ENCODE measurements around the gene ANKRD11.
"Not testable (repeated sequence)": the region's sequence is repeated elsewhere in the genome, so short reads cannot be mapped to it uniquely, and the experiment has no call there.

Gene ANKRD11

DNA sequence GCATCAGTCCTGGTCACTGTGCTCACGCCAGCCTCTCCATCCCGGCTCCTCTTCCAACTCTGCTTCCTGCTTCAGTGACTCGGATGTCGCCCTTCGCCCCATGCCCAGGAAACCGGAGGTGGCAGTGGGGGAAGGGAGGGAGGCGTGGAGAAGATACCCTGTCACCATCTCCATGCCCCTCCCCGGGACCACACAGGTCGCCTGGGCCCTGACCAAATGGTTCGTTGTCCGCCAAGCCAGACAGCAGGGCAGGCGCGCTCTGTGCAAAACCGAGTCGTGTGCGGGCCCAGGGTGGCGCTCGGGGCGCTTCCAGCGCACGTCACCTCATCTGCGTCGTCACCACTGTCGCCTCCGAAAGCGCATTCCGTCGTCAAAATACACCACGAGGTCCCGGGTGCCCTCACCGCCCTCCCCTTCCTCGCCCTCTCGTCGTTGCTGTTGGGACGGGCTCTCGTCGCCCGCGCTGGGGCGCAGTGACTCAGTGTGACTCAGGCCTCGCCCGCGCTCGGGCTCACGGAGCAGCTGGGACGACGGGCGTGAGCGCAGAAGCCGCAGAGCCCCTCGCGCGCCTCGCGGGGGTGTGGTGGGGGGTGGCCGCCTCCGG is 233.6 kb downstream of the ANKRD11 start:
- no peak for FAIRE-seq

DNA sequence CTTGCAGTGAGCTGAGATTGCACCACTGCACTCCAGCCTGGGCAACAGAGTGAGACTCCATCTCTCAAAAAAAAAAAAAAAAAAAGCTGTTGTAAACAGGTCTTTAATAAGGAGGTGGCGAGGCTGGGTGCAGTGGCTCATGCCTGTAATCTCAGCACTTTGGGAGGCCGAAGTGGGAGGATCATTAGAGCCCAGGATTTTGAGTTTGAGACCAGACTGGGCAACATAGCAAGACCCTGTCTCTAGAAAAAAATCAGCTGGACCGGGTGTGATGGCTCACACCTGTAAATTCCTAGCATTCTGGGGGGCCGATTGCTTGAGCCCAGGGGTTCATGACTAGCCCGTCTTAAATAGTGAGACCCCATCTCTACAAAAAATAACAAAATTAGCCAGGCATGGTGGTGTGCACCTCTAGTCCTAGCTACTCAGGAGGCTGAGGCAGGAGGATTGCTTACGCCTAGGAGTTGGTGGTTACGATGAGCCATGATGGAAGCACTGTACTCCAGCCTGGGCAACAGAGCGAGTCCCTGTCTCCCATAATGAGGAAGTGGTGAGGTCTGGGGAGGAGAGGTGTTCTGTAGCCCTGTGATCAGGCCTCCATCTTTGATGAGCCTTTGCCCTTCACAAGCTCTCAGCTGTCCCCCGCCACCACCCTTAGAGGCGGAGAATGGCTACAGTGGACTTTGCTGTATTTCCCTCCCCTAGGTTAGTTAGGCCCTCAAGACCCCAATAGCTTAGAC is 236.6 kb downstream of the ANKRD11 start:
- no peak for FAIRE-seq

DNA sequence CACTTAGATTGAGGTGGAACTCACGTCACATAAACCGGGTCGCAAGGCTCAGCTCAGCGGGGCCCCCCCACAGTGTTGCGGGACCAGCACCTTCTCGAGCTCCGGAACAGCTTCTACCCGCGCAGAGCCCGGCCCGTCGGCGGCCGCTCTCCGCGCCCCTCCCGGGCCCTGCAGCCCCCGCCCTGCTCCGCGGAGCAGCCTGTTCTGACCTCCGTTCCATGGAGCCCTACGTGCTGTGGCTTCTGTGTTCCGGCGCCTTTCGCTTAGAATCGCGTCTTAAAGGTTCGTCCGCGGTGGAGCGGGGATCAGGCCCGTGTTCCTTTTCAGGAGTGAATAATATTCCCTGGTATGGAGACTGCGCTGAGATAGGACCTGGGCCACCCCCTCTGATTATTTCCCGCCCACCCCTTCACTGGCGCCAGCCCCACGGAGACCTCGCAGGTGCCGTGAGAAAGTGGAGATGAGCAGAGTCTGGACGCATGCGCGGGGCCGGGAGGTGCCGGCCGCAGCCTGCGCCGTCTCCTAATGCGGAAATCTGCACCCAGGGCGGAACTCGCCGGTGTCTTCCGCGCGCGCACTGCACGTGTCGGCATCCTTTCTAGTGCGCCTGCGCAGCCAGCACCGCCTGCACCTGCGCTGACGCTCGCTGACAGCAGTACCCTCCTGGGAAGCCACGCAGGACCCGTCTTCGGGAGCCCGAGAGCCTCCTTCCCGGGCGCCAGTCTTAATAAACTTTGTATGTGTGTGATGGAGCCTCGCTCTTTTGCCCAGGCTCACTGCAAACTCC is 242.0 kb downstream of the ANKRD11 start:
- no peak for FAIRE-seq

DNA sequence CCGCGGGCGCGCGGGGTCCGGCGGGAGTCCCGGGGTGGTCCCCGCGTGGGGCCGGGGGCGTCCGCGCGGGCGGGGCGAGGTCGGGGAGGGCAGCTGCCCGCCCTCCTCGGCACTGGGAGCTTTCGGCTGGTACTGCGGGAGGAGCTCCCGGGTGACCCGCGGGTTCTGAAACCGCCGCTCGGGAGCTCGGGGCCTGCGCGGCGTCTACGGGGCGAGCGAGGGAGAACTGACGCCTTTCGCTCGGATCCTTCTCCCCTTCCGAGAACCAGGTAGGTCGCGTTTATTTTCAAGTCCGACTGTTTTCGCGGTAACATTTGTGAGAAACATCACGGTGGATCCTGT is 242.7 kb downstream of the ANKRD11 start:
- FAIRE-seq = not testable (repeated sequence)

DNA sequence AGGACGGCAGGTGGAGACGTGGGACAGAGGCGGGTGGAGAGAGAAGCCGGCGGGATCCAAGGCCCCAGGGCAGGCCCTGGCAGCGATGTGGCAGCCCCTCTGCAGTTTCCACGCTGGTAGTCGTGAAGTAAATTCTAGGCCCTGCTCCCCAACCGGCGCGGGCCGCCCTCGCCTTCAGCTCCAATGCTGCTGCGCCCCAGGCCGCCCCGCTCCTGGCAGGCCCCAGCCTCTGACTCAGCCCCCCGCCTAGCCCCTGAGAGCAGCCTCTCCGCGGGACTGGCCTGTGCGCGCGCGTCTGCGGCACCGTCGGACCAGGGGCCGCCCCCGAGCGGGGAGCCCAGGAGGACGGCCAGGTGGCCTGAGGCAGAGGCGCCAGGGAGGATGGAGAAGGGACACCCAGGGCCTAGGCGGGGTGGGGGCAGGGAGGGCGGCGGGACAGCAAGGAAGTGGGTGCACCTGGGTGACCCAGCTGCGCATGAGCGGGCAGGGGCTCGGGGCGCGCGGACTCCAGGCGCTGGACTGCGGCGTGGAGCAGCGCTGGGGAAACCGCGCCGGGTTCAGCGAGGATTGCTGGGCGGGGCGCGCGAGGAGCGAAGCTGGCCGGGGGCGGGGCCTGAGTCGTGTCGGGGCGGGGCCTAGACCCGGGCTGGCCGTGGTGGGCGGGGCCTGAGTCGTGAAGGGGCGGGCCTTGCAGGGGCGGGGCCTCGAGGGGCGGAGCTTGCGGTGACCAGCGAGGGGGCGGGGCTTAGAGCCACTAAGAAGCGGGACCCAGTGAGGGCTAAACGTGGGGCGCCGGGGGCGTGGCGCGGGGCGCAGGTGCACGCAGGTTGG is 243.2 kb downstream of the ANKRD11 start:
- no peak for FAIRE-seq

DNA sequence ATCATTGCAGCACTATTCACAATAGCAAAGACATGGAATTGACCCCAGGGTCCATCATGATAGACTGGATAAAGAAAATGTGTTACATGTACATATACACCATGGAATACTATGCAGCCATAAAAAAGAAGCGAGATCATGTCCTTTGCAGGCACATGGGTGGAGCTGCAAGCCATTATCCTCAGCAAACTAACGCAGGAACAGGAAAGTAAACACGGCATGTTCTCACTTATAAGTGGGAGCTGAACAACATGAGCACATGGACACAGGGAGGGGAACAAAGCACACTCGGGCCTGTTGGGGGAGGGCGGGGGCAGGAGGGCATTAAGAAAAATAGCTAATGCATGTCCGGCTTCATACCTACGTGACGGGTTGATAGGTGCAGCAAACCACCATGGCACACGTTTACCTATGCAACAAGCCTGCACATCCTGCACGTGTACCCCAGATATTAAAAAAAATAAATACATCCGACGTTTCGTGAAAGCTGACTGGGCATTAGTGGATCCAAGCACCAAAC is 243.9 kb downstream of the ANKRD11 start:
- FAIRE-seq = no peak

DNA sequence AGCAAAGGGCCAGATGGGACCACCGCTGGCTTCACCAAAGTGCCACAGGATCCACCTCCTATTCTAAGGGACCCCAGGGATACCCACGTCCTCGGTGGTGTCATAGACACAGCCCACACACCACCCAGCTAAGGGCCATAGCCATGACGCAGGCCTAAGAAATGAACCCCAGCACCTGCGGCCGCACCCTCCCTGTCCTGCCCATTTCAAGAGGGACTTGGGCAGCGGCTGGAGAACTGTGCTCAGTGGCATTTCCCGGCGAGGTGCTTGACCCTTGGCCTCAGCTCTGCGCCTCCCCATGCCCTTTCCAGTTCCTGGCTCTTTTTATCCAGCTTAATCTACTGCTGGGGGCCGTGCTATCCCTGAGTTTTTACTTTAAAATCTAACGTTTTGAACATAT is 245.6 kb downstream of the ANKRD11 start:
- no peak for FAIRE-seq

DNA sequence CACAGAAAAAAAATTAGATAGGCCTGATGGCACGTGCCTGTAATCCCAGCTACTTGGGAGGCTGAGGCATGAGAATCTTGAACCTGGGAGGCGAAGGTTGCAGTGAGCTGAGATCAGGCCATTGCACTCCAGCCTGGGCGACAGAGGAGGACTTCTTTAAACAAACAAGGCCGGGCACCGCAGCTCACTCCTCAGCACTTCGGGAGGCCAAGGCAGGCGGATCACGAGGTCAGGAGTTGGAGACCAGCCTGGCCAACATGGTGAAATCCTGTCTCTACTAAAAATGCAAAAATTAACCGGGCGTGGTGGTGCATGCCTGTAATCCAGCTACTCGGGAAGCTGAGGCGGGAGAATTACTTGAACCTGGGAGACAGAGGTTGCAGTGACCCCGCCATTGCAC is 246.1 kb downstream of the ANKRD11 start:
- FAIRE-seq = not testable (repeated sequence)

DNA sequence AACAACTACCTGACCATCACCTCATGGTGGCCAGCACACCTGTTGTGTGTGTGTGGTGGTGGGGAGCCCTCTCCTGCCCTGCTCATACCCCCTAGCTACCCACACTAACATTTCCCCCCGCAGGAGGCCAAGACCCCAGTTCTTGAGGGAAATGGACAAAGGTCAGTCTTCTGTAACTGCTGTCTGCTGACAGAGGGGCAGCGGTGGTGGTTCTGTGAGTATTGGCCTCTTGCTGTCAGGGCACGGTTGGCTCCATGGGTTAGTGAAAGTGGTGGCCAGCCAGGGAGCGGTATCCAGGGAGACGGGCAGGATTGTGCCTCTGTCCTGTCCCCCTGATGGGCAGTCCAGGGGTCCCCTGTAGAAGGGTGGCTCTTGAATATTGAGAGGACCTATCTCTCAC is 246.7 kb downstream of the ANKRD11 start:
- FAIRE-seq = no peak

DNA sequence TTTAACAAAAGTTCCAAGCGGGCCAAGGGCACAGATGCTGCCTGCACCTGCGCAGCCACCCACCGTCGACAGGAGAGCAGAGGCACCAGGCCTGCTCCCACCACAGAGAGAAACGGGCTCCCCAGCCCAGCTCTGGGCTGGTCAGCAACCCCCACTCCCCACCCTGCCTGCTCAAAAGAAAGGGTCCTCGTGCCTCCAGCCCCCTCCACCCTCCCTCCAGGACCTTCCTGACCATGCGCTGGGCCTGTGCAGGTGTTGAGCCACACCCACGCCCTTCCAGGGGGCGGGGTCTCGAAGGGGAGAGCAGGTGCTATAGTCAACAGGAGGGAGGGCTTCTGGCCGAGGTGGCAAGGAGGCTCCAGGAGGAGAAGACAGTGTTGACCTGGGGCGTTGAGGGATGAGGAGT is 247.6 kb downstream of the ANKRD11 start:
- FAIRE-seq = no peak

DNA sequence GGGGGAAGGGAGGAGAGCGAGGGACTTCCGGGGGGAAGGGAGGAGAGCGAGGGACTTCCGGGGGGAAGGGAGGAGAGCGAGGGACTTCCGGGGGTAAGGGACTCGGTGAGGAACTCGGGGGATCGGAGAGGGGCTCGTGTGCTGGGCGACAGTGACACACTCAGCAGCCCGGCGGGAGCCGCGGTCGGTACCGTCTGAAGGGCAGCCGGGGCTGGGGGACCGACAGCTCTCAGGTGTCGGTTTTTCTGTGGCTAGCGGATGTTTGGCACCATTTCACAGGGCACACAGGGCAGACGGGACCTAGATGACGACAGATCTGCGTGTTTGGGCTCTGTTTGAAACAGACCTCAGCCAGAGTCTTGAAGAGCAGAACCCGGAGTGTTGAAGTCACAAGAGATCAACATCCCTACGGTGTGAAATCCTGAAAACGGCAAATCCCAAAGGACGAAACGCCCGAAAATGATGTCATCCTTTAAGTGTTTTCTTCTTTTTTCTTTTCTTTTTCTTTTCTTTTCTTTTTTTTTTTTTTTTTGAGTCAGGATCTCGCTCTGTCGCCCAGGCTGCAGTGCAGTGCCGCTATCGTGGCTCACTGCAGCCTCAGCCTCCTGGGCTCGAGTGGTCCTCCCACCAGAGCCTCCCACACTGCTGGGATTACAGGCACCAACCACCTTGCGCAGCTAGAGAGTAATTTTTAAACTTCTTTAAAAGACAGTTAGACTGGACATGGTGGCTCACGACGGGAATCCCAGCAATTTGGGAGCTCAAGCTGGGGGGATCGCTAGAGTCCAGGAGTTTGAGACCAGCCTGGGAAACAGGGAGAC is 249.0 kb downstream of the ANKRD11 start:
- FAIRE-seq = no peak

DNA sequence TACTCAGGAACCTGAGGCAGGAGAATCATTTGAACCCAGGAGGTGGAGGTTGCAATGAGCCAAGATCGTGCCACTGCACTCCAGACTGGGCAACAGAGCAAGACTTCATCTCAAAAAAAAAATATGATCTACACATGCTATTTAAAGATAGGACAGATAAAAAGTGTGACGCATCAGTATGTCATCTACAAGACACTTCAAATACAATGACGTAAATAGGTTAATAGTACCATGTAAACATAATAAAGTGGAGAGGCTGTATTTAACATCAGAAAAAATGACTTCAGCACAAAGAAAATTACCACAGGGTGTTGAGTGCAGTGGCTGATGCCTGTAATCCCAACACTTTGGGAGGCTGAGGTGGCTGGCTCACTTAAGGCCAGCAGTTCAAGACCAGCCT is 252.6 kb downstream of the ANKRD11 start:
- no peak for FAIRE-seq

DNA sequence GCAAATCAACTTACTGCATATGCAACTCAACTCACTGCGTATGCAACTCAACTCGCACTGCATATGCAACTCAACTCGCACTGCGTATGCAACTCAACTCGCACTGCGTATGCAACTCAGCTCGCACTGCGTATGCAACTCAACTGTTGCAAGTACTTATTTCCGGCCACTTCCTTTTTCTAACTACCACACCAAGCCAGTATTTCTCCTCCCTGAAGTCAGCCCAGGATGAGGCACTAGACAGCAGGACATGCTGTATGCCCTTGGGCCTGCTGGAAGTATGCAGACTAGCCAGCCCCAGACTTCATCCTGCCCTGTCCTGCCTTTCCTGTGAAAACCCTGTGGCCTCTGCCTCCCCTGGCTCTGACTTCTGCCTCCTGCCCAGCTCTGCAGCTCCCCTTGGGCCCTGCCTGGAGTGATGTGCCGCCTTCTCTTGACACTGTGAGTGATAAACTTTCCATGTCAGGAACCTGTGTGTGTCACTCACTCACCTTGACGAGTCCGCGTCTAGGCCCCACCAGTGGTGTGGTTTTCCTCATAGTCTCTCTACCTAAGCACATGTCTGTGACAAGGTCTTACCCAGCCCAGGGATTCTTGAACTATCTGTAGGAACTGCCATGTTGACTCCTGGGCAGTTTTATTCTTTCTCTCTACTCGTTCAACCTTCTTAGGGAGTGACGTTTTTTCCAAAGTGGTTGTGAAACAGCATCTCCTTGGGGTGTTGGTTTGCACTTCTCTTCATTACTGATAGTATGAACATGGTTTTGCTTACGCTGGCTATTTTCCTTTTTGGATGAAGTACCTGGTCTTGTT is 256.5 kb downstream of the ANKRD11 start:
- no peak for FAIRE-seq

DNA sequence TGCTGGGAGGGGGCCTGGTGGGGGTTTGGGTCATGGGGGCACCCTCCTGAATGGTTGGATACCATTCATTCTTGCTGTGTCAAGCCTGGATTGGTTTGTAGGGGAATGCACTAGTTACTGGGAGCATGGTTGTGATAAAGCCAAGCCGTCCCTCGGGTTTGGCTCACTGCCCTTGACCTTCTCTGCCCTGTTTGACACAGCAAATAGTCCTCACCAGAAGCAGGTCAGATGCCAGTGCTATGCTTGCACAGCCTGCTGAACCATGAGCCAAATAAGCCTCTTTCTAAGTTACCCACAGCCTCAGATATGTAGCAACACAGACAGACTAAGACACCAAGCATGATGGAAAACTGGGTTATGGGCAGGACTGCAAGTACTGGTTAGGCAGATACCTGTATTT is 258.3 kb downstream of the ANKRD11 start:
- no peak for FAIRE-seq

DNA sequence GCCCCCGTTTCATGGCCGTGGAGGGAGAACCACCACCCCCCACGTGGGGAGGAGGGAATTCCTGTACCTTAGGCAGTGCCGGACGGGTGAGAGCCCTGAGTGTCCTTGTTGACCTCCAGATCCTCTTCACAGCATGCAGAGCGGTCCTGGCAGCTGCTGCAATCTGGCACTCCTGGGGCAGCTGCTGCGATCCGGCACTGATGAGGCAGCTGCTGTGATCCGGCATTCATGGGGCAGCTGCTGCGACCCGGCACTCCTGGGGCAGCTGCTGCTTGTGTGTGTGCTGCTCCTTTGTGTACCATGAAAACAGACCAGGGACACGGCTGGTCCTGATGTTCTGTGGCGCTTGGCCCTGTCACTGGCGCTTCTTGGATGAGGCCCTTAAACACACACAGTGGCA is 260.1 kb downstream of the ANKRD11 start:
- FAIRE-seq = no peak

DNA sequence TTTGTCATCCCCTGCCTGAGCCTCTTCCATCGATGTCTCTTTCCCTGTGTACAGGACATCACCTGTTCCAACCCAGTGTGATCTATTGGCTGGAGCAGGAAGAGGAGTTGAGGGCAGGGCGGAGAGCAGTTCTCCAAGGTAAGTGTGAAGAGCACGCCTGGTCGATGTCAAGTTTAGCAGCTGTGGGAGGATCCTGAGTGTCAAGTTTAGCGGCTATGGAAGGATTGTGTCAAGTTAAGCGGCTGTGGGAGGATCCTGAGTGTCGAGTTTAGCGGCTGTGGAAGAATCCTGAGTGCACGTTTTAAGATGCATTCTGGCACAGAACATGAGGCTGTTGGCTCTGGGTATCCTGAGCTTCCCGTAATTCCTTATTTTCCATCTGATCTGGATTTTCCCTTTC is 265.7 kb downstream of the ANKRD11 start:
- FAIRE-seq = no peak

DNA sequence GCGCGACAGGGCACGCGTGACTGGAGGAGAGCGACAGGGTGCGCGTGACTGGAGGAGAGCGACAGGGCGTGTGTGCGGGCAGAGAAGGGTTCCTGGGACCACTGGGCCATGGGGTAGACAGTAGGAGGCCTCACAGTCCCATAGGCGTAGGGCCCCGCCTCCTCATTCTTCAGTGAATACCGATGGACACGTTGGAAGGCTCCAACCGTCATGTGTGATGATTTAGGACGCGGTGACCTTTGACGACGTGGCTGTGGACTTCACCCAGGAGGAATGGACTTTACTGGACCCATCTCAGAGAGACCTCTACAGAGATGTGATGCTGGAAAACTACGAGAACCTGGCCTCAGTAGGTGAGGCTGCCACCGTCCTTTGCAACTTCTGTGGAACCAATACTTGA is 267.4 kb downstream of the ANKRD11 start:
- FAIRE-seq = no peak

DNA sequence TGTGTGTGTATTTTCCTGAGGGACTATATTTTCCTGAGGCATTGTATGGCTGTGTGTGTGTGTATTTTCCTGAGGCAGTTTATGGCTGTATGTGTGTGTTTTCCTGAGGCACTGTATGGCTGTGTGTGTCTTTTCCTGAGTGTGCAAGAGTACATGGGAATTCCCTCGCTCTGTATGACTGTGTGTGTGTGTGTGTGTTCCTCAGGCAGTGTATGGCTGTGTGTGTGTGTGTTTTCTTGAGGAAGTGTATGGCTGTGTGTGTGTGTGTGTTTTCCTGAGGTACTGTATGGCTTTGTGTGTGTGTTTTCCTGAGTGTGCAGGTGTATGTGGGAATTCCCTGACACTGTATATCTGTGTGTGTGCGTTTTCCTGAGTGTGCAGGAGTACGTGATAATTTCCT is 268.8 kb downstream of the ANKRD11 start:
- no peak for FAIRE-seq

DNA sequence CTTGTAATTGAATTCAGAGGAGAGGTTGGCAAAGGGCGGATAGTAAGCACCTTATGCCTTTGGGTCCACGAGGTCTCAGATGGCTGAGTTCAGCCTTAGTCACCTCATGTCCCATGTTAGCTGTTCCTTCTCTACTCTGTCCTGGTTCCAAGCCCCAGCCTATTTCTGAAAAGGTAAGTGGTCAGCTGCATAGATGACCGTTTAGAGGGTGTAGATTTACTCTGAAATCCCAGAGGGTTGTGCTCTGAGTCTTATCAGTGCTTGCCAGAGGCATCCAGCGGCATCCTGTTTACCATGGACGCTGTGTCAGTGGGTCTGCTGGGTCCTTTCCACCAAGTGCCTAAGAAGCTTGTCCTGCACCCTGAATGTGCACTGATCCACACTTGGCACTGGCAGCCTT is 271.0 kb downstream of the ANKRD11 start:
- FAIRE-seq = no peak
